KOPT-K1 (cell line): ENCODE results near the gene LCLAT1.
"Not testable (repeated sequence)": the region's sequence is repeated elsewhere in the genome, so short reads cannot be mapped to it uniquely, and the experiment has no call there.

Experiments
- H3K27ac ChIP-seq: fragments of 200-600 bp; sonication (generic); 2 replicates; pipeline ENCODE4 v1.5.1; 2016; ENCODE audit warnings: antibody characterized with exemption, mild to moderate bottlenecking, low read depth, low read length; ENCODE audit not compliant: poor library complexity, severe bottlenecking
- H3K36me3 ChIP-seq: fragments of 200-600 bp; sonication (generic); 2 replicates; pipeline ENCODE4 v1.5.1; 2017; ENCODE audit warnings: antibody characterized with exemption, mild to moderate bottlenecking, low read length, moderate library complexity; ENCODE audit not compliant: insufficient read depth
- H3K9me3 ChIP-seq: fragments of 200-600 bp; sonication (generic); 2 replicates; pipeline ENCODE4 v1.5.1; 2017; ENCODE audit warnings: antibody characterized with exemption, low read length, mild to moderate bottlenecking; ENCODE audit not compliant: insufficient read depth, poor library complexity, severe bottlenecking

The LCLAT1 gene

DNA sequence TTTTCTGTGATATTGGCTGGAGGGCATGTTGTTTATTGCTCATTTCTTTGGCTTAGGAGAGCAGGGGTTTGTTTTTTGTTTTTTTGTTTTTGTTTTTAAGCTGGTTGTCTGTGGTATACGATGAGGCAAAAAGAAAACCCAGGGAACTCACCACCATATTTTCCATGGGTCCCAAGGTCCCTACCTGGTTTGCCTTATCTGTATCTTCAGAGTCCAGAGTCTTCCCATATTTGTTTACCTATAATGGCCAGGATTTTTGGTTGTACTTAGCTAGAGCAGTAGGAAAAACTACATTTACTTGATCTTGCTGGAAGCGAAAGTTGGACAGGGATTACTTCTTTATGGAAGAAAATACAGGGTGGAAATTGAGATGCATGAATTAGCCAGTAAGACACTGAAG is 9.5 kb downstream of the LCLAT1 start:
- H3K9me3 ChIP-seq: no peaks in the 10 kb centered on the region
- 0 out of 2 replicates have a peak, but pooled peaks cover 3% of the 10 kb centered on the region for H3K36me3 ChIP-seq
- no peak overlapping the region for H3K27ac ChIP-seq

- Histone ChIP-seq H3K9me3 (no peaks in the 10 kb centered on the region), H3K27ac (no peak overlapping the region), H3K36me3 (0 out of 2 replicates have a peak, but pooled peaks cover 3% of the 10 kb centered on the region)
These were observed 10.2 kb downstream of the LCLAT1 start for GRCh38 chr2:30457296-30457695.

DNA sequence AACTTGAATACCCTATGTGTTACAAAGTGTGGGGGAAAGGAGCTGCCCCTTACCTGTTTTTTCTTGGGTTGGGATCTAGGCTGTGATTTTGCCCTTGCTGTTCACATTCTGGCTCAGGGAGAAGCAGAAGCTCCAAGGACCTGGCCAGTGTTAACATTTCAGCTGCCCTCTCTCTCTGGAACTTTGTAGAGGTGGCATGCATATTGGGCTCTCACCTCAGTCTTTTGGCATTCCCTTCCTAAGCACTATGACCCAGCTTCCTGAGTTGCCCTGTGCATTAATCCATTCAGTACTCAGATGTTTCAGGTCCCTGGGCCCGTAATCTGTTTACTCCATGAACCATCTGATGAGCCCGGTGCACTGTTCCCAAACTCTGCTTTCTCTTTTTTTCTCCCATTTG is 12.1 kb downstream of the LCLAT1 start:
- H3K36me3 ChIP-seq: 0 out of 2 replicates have a peak, but pooled peaks cover 3% of the 10 kb centered on the region
- H3K9me3 ChIP-seq: no peaks in the 10 kb centered on the region
- no peak overlapping the region for H3K27ac ChIP-seq

DNA sequence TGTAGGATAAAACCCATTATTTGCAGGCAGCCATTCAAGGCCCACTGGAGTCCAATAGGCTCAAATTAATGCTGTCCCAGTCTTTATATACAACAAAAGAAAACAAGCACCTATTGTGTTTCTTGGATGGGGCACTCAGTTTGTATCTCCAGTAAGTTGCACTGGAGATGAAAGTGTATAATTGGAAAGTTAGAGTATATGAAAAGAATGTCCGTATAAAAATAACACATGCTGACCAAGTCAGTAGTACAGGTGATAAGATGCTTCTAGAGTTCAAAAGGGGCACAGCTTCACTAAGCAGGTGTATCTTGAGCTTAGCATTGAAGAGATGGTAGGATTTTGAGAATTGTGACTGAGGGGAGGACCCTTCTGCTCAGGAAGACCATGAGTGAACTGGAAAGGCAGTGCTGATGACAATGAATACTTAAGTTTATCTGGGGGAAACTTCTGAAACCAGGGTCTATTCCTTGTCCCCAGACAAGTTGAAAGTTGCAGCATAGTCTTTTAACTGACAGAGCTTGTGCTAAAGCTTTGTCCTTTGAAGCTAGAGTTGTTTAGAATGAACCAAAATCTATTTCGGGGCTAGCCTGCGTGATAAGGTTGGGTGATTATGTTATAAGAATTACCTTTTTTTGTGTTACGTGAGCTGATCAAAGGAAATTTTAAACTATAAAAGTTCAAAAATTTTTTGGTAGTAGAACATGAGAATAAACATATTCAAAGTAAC is 15.2 kb downstream of the LCLAT1 start:
- H3K27ac ChIP-seq: no peak overlapping the region
- H3K36me3 ChIP-seq: 0 out of 2 replicates have a peak, but pooled peaks cover 3% of the 10 kb centered on the region
- no peaks in the 10 kb centered on the region for H3K9me3 ChIP-seq

DNA sequence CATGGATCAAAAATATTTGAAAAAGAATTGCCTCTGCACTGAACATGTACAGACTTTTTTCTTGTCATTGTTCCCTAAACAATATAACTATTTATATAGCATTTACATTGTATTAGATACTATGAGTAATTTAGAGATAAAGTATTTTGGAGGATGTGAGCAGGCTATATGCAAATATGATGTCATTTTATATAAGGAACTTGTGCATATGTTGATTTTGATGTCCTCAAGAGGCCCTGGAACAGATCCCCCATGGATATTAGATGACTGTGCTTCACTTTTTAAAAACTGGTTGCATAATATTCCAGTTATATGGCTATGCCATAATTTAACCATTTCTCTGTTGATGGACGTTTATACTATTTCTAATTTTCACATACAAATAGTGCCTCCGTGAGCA is 16.5 kb downstream of the LCLAT1 start:
- 0 out of 2 replicates have a peak, but pooled peaks cover 3% of the 10 kb centered on the region for H3K36me3 ChIP-seq
- no peak overlapping the region for H3K27ac ChIP-seq
- peaks cover 6% of the 10 kb centered on the region for H3K9me3 ChIP-seq

DNA sequence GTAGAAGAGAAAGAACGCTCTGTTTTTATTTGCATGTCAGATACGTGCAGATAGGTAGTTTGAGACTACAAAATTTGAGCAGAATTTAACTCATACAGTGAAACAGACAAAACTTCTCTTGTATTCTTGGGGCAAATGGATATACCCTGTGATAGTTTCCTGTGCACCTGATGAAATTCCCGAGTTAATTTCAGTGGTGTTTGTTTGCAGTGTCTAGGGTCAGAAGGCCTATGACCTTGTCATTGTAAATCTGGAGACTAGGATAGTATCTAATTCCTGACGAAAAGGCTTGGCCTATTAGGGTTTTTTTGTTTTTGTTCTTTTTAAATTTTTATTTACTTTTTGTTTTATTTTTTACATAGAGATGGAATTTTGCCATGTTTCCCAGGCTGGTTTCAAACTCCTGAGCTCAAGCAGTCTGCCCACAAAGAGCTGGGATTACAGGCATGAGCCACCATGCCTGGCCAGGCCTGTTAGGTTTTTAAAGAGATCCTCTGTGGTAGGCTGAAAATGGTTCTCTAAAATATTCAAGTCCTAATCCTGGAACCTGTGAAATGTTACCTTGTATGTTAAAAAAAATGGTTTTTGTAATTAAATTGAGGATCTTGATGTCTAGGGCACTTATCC is 17.6 kb downstream of the LCLAT1 start:
- Histone ChIP-seq H3K36me3 (0 out of 2 replicates have a peak, but pooled peaks cover 3% of the 10 kb centered on the region), H3K27ac (no peak overlapping the region), H3K9me3 (peaks cover 14% of the 10 kb centered on the region)

GRCh38 chr2:30465171-30465545 is 18.1 kb downstream of the LCLAT1 start:
- Histone ChIP-seq H3K36me3 (0 out of 2 replicates have a peak, but pooled peaks cover 3% of the 10 kb centered on the region), H3K9me3 (peaks cover 18% of the 10 kb centered on the region), H3K27ac (no peak overlapping the region)

GRCh38 chr2:30466216-30466615 is 19.2 kb downstream of the LCLAT1 start:
- peaks cover 18% of the 10 kb centered on the region for H3K9me3 ChIP-seq
- 0 out of 2 replicates have a peak, but pooled peaks cover 2% of the 10 kb centered on the region for H3K36me3 ChIP-seq
- no peak overlapping the region for H3K27ac ChIP-seq

GRCh38 chr2:30467062-30467826 is 20.2 kb downstream of the LCLAT1 start:
- H3K27ac ChIP-seq, H3K36me3 ChIP-seq: not testable (repeated sequence)
- H3K9me3 ChIP-seq: peaks cover 18% of the 10 kb centered on the region

DNA sequence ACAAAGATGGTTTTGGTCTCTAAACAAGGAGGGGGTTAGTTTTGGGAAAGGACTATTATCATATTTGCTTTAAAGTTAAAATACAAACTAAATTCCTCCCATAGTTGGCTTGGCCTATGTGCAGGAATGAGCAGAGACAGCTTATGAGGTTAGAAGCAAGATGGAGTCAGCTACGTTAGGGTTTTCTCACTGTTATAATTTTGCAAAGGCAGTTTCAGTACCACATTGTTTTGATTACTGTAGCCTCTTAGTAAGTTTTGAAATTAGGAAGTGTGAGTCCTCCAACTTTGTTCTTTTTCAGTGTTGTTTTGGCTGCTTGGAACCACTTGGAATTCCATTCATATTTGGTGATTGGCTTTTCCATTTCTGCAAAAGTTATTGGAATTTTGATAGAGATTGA is 23.4 kb downstream of the LCLAT1 start:
- Histone ChIP-seq H3K9me3 (peaks cover 18% of the 10 kb centered on the region), H3K36me3 (no peaks in the 10 kb centered on the region), H3K27ac (no peak overlapping the region)

GRCh38 chr2:30472326-30472725 is 25.3 kb downstream of the LCLAT1 start:
- Histone ChIP-seq H3K27ac (no peak overlapping the region), H3K9me3 (peaks cover 18% of the 10 kb centered on the region), H3K36me3 (no peaks in the 10 kb centered on the region)

DNA sequence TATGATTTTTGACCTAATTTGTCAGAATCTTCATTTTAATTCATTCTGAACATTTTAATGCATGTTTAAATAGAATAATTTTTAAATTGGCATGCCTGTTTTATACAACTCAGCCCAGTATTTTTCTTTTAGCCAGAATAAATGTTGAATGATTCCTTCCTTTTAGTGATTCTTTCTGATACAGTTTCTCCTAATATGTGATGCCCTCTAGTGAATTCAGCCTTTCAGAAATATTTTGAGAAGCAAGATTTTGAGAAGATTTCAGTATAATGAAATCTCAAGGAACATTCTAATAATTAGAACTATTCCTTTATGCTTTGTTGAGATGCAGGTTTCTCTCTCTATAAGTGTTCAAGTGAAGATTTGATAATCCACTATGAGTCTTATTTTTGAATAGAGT is 28.5 kb downstream of the LCLAT1 start:
- H3K27ac ChIP-seq: no peak overlapping the region
- H3K36me3 ChIP-seq: no peaks in the 10 kb centered on the region
- H3K9me3 ChIP-seq: no peaks in the 10 kb centered on the region

DNA sequence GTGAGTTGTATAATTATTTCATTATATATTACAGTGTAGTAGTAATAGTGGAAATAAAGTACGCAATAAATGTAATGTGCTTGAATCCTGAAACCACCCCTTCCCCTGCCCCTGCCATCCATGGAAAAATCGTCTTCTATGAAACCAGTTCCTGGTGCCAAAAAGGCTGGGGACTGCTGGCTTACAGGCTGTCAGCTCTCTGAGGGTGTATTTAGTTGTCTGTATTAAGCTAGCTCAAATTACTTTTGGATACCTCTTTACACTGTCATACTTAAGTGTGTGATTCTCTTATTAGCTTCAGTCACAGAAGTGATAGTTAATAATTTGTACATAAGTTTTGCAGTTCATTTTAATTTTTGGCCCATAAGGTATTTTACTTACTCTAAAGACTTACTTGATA is 29.6 kb downstream of the LCLAT1 start:
- no peak overlapping the region for H3K27ac ChIP-seq
- H3K9me3 ChIP-seq: no peaks in the 10 kb centered on the region

GRCh38 chr2:30480703-30481322 is 33.8 kb downstream of the LCLAT1 start:
- Histone ChIP-seq H3K27ac (no peak overlapping the region), H3K9me3 (no peaks in the 10 kb centered on the region), H3K36me3 (no peaks in the 10 kb centered on the region)

More for the DNA sequence above, 29.6 kb downstream of the LCLAT1 start:
- no peaks in the 10 kb centered on the region for H3K36me3 ChIP-seq

DNA sequence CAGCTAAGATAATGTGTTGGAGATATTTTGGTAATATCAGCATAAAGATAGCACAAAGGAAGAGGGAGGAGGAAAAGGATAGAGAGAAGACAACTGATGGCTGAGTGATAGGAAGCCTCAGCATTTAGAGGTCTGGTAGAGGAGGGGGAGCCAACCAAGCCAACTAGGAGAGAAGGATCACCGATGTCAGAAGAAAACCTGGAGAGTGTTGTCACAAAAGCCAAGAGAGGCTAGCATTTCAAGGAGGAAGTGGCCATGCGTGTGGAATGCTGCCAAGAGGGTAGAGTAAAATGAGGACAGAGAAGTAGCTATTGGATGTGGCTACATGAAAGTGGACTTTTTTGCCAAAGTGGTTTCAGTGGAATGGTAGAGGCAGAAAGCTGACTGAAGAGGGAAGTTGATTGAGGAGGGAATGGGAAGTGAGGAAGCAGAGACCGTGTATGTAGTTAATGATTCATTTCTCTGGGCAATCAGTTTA is 34.3 kb downstream of the LCLAT1 start:
- H3K27ac ChIP-seq: no peak overlapping the region
- H3K9me3 ChIP-seq: no peaks in the 10 kb centered on the region
- no peaks in the 10 kb centered on the region for H3K36me3 ChIP-seq
